CD4-positive, alpha-beta T cell treated with Interleukin-6 for 4 hours (primary cell): ENCODE data around the gene UBE2Q1.
A peak's percentile ranks its signal among the peaks of the same experiment; 100 is the strongest.

ENCODE experiments used
- DNase-seq: peaks from one replicate; pipeline ENCODE4 v3.0.0-alpha.2; 2020; ENCODE audit warnings: mixed read lengths

The UBE2Q1 gene

DNA sequence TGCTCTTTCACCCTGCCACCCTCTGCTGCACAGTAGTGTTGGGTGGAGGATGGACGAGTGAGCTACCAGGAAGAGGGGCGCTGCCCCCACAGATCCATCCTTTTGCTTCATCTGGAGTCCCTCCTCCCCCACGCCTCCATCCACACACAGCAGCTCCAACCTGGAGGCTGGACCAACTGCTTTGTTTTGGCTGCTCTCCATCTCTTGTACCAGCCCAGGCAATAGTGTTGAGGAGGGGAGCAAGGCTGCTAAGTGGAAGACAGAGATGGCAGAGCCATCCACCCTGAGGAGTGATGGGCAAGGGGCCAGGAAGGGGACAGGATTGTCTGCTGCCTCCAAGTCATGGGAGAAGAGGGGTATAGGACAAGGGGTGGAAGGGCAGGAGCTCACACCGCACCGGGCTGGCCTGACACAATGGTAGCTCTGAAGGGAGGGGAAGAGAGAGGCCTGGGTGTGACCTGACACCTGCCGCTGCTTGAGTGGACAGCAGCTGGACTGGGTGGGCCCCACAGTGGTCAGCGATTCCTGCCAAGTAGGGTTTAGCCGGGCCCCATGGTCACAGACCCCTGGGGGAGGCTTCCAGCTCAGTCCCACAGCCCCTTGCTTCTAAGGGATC, 17.6 kb upstream of the UBE2Q1 start:
- no peak for DNase-seq

DNA sequence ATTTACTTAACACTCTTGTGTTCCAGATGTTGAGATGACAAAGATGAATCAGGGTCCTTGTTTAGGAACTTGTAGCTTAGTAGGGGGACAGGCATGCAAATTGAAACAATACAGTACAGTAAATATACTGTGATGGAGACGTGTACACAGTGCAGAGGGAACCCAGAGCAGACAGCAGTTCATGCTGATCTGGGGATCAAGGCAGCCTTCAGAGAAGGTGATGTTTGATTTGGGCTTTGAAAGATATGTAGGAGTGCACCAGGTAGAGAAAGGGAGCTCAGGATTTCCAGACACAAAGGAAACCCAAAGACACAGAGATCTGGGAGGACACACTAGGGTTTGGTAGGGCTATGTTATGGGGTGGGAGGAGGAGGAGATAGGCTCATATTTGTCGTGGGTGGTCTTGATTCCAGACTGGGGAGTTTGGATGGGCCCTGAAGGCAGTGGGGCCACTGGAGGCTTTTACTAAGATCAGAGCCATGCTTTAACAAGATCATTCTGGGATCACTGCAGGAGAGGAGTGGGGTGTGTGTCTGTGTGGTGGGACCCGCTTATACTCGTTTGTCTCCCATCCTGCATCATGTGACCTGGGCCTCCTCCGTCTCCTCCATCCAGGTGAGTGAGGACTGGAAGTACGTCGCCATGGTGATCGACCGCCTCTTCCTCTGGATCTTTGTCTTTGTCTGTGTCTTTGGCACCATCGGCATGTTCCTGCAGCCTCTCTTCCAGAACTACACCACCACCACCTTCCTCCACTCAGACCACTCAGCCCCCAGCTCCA, 16.9 kb upstream of the UBE2Q1 start:
- DNase-seq = no peak

DNA sequence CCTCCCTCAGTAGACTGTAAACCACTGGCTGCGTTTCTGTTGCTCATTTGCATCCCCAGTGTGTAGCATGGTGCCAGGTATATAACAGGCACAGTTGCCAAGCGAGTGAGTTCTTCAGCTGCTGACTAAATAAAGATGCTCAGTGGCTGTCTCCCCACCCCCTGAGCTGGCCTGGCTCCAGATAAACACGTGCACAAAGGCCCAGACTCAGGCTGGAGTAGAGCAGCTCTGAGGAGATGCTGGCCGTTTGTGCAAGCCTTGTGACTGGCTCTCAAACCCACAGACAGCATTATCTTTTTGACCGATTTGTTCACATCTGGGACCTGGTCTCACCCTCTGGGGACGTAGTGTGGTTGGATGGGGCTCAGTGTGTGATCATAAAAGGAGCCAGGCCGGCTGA, 16.3 kb upstream of the UBE2Q1 start:
- no peak for DNase-seq

DNA sequence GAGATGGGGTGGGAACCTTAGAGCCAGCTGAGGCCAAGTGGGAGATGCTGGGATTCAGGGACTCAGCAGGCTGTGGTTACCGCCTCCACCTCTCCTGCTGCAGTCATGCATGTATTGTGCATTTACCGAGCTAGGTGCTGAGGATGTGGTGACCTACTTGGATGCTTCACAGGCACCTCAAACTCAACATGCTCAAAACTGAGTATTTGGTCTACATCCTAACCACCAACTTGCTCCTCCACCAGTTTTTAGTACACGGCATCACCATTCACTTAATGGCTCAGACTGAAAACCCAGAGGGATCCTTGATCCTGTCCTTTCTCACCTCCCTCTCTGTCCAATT, 14.7 kb upstream of the UBE2Q1 start:
- DNase-seq = no peak

DNA sequence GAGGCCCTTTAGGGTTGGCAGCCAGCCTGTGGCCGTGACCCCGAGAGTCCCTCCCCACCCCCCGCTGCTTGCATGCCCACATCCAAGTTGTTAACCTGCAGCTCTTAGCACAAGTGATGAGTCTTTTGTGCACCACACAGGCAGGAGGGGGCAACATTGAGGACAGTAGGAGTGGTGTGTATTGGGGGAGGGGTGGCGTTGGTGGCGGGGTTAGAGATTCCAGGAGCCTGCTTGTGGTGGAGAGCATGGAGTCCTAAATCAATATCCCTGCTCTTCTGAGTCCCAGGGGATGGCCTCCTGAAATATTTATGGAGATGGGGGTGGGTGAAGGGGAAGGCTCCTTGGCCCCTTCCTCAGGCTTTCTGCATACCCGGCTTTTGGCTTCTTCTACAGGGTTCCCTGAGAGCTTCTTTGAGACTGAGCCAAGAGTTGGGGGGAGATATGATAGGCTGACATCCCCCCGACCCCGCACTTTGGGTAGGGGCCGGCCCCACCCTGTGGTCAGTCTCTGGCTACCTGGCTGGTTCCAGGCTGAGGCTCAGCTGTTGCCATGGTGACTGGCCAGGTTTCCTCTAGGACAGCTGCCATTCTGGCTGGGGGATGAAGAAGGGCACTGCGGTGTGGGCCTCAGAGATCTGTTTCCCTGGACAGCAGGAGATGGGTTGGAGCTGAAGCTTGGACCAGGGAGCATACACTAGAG, 14.2 kb upstream of the UBE2Q1 start:
- DNase-seq = no peak

DNA sequence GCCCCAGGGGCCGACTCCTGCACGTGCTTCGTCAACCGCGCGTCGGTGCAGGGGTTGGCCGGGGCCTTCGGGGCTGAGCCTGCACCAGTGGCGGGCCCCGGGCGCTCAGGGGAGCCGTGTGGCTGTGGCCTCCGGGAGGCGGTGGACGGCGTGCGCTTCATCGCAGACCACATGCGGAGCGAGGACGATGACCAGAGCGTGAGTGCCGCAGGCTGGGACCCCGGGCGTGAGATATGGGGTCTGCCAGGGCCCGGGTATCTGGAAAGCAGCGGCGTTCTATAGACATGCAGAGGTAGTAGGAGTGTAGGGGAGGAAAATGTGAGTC, 13.5 kb upstream of the UBE2Q1 start:
- DNase-seq = no peak

DNA sequence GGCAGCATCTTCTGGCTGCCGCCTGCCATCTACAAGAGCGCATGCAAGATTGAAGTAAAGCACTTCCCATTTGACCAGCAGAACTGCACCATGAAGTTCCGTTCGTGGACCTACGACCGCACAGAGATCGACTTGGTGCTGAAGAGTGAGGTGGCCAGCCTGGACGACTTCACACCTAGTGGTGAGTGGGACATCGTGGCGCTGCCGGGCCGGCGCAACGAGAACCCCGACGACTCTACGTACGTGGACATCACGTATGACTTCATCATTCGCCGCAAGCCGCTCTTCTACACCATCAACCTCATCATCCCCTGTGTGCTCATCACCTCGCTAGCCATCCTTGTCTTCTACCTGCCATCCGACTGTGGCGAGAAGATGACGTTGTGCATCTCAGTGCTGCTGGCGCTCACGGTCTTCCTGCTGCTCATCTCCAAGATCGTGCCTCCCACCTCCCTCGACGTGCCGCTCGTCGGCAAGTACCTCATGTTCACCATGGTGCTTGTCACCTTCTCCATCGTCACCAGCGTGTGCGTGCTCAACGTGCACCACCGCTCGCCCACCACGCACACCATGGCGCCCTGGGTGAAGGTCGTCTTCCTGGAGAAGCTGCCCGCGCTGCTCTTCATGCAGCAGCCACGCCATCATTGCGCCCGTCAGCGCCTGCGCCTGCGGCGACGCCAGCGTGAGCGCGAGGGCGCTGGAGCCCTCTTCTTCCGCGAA, 12.9 kb upstream of the UBE2Q1 start:
- no peak for DNase-seq

DNA sequence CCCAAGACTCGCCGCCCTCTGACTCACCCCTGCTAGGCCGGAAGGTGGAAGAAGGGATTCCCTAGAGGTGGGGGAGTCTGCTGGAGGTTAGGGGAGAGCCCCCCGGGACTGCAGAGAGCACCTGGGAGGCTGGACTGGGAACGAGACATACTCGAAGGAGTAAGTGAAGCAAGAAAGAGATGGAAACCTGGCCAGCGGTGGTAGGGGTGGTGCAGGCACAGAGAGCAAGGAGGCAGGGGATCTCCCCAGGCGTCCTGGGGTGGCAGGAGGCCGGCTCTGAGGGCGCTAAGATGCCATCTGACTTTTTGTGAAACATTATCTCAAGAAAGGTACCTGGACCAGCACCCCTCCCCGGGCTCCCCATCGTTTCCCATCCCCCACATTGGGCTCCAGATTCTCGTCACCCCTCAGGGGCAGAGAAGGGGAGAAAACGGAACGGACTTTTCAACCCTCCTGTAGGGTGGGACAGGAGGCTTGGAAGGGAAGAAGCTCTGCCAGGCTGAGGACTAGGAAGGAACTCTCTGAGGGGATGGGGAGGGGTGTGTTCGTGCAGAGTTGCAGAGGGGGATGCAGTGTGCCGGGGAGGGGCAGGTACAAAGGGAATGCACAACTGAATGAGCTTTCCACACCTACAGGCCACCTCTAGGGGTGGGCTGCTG, 9.8 kb upstream of the UBE2Q1 start:
- no peak for DNase-seq

DNA sequence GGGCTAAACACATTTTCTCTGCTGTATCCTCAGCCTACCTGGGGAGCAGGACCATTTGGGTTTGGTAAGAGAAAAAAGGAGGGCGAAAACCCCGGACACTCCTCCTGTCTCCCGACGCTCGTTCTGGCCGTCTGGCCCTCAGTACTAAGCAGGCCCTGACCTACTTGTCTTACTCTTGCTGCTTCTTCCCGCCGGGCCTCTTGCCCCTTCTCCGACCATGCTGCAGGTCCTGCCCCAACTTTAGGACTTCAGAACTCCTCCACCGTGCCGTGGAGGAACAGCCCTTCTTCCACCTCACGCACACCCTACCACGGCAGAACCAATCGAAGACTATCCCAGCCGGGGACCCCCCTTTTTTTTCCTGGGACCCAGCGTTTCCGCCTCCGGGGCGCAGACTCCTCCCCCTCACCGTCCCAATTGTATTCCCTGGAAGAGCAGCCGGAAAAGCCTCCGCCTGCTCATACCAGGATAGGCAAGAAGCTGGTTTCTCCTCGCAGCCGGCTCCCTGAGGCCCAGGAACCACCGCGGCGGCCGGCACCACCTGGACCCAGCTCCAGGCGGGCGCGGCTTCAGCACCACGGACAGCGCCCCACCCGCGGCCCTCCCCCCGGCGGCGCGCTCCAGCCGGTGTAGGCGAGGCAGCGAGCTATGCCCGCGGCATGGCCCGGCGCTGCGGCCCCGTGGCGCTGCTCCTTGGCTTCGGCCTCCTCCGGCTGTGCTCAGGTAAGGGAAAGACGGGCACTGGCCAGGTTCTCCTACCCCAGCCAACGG, 9.1 kb upstream of the UBE2Q1 start, which contains the start of gene CHRNB2:
Gene CHRNB2, plus strand, starts transcription at position 393 of the 771 bp plus-strand sequence. Its CDS starts 267 bp downstream, at position 660.
- DNase-seq = peak; percentile 70

DNA sequence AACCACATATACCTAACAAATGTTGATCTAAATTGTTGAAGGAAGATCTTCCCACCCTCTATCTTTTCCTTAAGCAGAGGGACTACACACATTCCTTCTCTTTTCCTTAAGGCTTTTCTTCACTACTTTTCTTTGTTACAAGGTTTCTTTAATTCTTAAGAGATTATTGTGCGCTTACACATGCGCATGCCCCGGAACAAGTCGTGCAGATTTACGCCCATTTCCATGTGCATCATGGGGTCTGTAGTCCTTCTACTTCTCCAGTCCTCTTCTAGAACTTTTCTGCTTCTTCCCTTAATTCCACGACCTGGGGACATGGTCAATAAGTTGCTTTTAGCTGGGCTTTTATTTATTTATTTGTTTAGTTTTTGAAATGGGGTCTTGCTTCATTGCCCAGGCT, 7.4 kb upstream of the UBE2Q1 start:
- no peak for DNase-seq

DNA sequence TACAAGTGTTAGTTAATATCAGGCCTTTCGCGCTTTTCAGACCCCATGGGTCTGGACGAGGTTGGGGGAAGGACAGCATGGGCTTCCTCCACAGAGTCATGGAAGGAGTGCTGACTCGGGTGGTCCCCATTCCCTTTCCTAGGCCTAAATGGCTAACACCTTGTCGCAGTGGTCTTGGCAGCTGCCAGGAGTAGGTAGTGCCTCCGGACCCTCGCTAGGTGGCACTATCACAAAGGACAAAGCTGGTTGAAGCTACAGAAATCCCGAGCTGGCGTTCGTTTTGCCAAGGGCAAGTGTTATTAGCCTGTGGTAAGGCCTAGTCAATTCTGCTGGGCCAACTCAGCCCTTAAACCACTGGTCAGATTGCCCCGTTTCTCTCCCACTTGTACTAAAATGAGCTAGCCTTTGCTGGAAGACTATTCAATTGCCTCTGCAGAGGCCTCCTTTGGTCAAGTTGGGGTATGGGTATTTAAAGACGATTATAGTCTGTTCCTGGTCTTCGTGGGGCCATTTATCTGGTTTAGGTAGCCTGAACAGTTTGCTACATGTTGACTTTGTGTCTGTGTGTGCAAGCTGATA, 1.1 kb upstream of the UBE2Q1 start:
- DNase-seq = peak; percentile 85

DNA sequence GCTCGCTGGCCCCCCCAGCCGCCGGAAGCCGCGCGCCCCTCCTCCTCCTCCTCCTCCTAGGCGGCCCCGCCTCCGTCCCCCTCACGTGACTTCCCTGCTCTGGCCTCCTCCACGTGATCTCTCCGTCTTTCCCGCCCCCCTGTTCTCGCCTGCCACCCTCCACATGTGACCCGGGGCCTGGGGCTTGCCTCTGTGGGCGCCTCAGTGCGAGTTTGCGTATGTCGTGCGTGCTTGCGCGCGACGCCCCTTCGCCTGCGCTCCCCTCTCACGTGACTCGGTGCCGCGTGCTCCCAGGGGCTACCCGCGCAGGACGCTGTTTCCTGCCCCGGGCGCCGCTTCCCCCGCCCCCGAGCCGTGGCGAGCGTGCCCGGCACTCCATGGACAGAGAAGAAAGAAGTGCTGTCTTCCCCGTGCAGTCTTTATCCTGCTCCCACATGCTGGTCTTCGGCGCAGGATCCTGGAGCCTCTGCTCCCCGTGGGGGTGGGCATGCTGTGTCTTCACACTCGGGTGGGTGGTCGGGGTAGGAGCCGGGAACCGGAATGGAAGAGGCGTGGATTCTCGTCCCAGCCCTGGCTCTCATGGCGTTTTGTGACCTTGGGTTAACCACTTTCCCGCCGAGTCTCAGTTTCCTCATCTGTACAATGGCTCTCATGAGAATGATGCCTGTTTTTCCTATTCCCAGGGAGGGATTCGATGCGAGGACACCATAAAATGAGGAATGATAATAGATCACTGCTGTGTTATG, 431 bp upstream of the UBE2Q1 start:
- peak; percentile 99 for DNase-seq

DNA sequence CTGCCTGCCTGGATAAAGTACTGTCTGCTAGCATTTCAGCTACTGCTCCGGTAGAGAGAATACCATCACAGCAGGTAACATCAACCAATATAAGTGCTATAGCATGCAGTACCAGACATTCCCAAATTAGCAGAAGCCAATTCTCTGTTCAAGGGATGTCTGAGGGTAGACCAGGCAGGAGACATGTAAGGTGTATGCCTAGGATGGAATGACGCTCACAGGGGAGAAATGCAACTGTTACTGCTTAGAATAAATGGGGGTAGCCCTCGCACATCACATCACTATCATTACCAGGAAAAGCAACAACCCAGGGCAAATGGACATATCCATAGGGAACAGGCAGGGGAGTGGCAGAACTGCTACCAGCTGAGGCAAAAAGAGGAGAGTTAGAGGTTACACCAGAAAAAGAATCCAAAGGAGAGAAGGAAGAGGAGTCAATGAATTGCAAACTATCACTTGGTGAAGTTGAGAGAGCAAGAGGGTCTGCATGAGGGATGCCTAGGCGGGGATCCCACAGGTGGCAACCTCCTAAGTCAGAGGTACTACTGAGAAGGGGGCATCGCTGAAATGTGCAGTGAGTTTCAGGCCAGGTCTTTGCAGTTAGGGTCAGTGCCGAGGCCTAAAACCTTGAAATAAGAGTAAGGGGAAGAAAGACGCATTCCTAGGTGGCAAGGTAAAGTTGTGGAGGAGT, 1.1 kb downstream of the UBE2Q1 start:
- no peak for DNase-seq

DNA sequence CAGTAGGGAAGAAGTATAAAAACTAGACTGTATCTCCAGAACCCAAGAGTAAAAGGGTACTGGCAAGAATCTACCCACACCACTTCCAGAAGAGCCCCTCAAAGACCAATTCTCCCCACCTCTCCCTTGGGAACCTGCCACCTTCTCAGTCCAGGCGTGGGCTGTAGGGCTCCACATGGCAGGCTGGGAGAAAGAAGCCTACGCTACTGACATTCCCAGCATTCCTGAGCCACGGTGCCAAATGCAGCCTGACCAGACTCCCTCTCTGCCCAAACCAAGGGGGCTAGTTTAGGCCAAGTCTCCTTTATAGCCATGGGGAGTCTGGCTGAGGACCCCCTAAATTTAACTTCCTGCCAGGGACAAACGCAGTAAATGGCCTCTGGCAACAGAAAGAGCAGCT, 2.0 kb downstream of the UBE2Q1 start:
- no peak for DNase-seq

DNA sequence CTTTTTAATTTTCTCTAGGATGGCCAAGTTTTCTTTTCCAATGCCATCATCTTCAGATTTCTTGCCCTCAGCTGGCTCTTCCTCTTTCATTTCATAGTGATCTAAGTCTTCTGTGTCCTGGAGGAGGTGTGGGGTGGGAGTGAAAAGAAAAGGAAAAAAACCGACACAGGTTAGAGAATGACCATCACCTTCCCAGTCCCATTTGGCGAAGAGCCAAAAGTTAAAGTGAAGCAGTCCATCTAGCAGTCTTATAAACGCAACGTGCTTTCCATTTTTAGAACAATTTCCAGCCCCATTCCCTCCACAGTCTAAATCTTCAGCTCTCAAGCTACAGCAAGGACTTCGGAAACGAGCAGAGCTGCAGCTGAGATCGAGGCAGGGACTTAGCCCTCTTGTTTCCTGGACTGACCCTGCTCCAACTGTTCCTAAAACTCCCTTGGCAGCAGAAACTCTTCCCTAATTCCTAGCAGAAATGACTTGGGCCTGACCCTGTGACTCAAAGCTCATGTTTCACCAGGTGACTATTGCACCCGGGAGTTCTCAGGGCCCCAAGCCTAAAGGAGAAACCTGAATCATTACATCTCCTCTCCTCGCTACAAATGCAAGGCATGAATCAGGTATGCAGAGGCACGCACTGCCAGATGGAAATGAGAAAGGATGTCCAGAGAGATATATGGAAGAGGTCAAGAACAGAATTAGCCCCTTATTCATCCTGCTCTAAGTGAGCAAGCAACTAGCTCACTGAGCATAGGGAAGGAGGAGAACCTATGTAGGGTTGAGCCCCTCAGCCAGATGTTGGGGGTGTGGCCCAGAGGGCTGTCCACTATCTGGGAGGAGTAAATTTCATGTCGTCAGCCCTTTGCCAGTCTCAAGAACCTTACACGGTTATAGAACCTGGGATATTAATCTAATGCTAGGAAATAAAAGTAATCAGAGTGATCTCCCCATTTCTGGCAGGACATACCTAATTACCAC, 5.1 kb downstream of the UBE2Q1 start:
- DNase-seq = no peak

DNA sequence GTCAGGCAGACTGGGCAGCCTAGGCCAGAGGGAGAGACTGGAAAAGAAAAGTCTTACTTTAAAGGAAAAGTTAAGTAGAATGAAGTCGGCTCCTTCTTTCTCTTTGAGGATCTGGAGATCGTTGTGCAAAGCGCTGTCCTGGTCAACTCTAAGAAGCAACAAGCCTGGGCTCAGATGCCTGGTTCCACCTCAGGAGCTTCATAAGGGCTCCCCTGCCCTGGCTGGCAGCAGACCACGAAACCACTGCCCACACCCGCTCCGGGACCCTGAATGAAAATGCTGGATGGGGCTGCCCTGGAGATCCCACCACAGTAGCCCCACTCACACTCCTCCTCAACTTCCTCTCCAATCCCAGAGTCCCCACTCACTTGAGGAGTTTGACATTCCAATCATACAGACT, 6.4 kb downstream of the UBE2Q1 start:
- DNase-seq = no peak

DNA sequence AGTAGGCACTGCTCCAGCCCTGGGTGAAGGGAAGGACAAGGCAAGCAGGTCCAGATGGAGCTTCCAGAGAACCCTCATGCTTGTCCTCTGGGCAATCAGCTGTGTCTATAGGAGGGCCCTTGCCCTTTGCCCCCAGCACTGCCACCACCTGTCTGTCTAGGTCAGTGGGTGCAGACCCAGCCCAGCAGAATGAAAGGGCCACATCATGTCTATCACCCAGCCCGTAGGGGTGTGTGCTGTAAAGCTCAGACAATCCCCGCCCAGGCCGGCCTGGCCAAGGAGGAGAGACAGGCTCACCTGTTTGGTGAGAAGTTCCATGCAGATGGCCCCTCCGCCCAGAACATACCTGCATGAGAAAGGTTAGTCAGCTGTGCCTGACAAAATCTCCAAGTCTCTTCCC, 7.0 kb downstream of the UBE2Q1 start:
- no peak for DNase-seq

DNA sequence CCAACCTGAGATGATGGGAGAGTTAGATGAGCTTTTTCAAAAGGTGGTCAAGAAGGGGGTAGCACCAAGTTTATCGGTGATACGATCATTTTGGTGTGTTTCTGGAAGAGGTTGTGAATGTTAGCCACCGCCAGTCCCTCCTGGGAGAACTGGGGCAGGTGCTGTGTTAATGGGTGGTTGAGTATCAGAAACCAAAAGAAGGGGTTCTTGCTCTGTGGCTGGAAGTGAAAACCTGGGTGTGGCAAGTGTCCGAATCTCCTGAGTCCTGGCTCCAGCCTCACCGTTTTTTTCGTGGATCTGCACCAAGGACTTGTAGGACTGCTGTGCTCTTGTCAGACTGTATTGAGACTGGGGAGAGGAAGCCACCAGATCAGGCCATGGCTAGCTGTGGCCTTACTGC, 7.8 kb downstream of the UBE2Q1 start:
- DNase-seq = no peak

DNA sequence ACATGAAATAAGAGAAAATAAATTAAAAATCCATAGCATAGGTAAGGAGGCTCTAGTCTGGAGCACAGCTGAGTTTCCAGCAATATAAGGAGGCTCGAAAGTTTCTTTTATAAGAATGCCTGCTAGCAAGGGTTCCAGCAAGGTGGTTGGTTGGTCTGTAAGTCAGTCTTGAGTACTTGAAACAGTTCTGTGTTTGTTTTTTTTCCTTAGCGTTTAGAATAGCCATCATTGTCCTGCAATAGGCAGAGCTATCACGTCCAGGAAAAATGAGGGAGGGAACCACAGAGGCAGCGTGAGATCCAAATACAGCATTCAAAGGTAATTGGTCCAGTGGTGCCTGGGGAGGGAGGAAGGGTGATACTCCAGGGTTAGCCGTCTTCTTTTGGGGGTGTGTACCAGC, 8.4 kb downstream of the UBE2Q1 start:
- no peak for DNase-seq
